ENCODE results near the gene TRMT6. TPM values are rescaled to one million over a fixed set of nuclear protein-coding genes. Genes with fewer than 3 reads are reported as not detected.

Gene TRMT6
- total RNA-seq, 1 donor from 2014 or later: 15.8 TPM

- H3K27ac Mint-ChIP-seq: no peak overlapping the region
- no peaks in the 10 kb centered on the region for H3K36me3 Mint-ChIP-seq (ENCODE audit: insufficient read depth)
- no peak for TF ChIP-seq CTCF (IDR thresholded peaks at IDR 0.05; ENCODE audit: unreplicated experiment)
- H3K9me3 Mint-ChIP-seq (ENCODE audit: low read depth): no peaks in the 10 kb centered on the region
- DNase-seq (ENCODE audit: low spot score, unreplicated experiment): no peak
- no peak overlapping the region for H3K4me3 Mint-ChIP-seq (ENCODE audit: low read depth)
- H3K27me3 Mint-ChIP-seq: peaks cover 20% of the 10 kb centered on the region
- H3K4me1 Mint-ChIP-seq (ENCODE audit: low read depth): no peaks in the 10 kb centered on the region
These were observed 30.4 kb downstream of the TRMT6 start for GRCh38 chr20:5919626-5920544.

- Mint-ChIP-seq H3K36me3 (ENCODE audit: insufficient read depth) (no peaks in the 10 kb centered on the region), H3K27me3 (peaks cover 26% of the 10 kb centered on the region), H3K4me3 (ENCODE audit: low read depth) (no peak overlapping the region), H3K27ac (no peak overlapping the region), H3K4me1 (ENCODE audit: low read depth) (no peaks in the 10 kb centered on the region), H3K9me3 (ENCODE audit: low read depth) (no peaks in the 10 kb centered on the region)
- no peak for DNase-seq (ENCODE audit: low spot score, unreplicated experiment)
- TF ChIP-seq CTCF (IDR thresholded peaks at IDR 0.05; ENCODE audit: unreplicated experiment): no peak
These were observed 31.3 kb downstream of the TRMT6 start for GRCh38 chr20:5918856-5919625.

GRCh38 chr20:5914859-5915258 lies 35.5 kb downstream of the TRMT6 start:
- TF ChIP-seq CTCF (IDR thresholded peaks at IDR 0.05; ENCODE audit: unreplicated experiment): no peak
- no peak for DNase-seq (ENCODE audit: low spot score, unreplicated experiment)
- H3K27me3 Mint-ChIP-seq: peaks cover 29% of the 10 kb centered on the region
- H3K27ac Mint-ChIP-seq: no peak overlapping the region
- H3K4me3 Mint-ChIP-seq (ENCODE audit: low read depth): no peak overlapping the region
- no peaks in the 10 kb centered on the region for H3K36me3 Mint-ChIP-seq (ENCODE audit: insufficient read depth)
- H3K9me3 Mint-ChIP-seq (ENCODE audit: low read depth): no peaks in the 10 kb centered on the region
- H3K4me1 Mint-ChIP-seq (ENCODE audit: low read depth): peaks cover 5% of the 10 kb centered on the region

GRCh38 chr20:5913166-5913565 lies 37.2 kb downstream of the TRMT6 start:
- H3K9me3 Mint-ChIP-seq (ENCODE audit: low read depth): no peaks in the 10 kb centered on the region
- TF ChIP-seq CTCF (IDR thresholded peaks at IDR 0.05; ENCODE audit: unreplicated experiment): no peak
- H3K36me3 Mint-ChIP-seq (ENCODE audit: insufficient read depth): no peaks in the 10 kb centered on the region
- no peak for DNase-seq (ENCODE audit: low spot score, unreplicated experiment)
- no peak overlapping the region for H3K4me3 Mint-ChIP-seq (ENCODE audit: low read depth)
- H3K27me3 Mint-ChIP-seq: peaks cover 37% of the 10 kb centered on the region
- H3K27ac Mint-ChIP-seq: no peak overlapping the region
- peaks cover 5% of the 10 kb centered on the region for H3K4me1 Mint-ChIP-seq (ENCODE audit: low read depth)

GRCh38 chr20:5910186-5910585 lies 40.1 kb downstream of the TRMT6 start:
- Mint-ChIP-seq H3K9me3 (ENCODE audit: low read depth) (no peaks in the 10 kb centered on the region), H3K4me1 (ENCODE audit: low read depth) (peaks cover 5% of the 10 kb centered on the region), H3K27me3 (peaks cover 43% of the 10 kb centered on the region), H3K36me3 (ENCODE audit: insufficient read depth) (no peaks in the 10 kb centered on the region), H3K4me3 (ENCODE audit: low read depth) (no peak overlapping the region), H3K27ac (no peak overlapping the region)
- TF ChIP-seq CTCF (IDR thresholded peaks at IDR 0.05; ENCODE audit: unreplicated experiment): no peak
- DNase-seq (ENCODE audit: low spot score, unreplicated experiment): no peak

All from progenitor cell of endocrine pancreas (in vitro differentiated cells).